Right lobe of liver (tissue), 6 donors: ENCODE measurements around the gene ASB11. TPM values are rescaled to one million over a fixed set of nuclear protein-coding genes. Genes with fewer than 3 reads are reported as not detected.

Experiments used
- ATAC-seq, 4 donors: fragments of 200-7000 bp; cut with Tn5 transposase; one replicate each; pipeline ENCODE4 v1.9.1; 2020; ENCODE audit warnings: mild to moderate bottlenecking in 4 of 4, moderate library complexity in 4 of 4
- DNase-seq, 3 donors: peaks; one replicate each; pipeline ENCODE4 v3.0.0-alpha.2; 2020
- H3K27ac ChIP-seq, 3 donors: fragments of 200-600 bp; one replicate each; pipeline ENCODE4 v1.8.0; 2022
- H3K27me3 ChIP-seq, 2 donors: fragments of 200-600 bp; one replicate each; pipeline ENCODE4 v1.8.0; 2022
- H3K36me3 ChIP-seq, 4 donors: fragments of 200-600 bp; sonication (generic) in 1 of 4; one replicate each; pipeline versions ENCODE4 v1.5.1 to v1.8.0; 2017 to 2022; ENCODE audit warnings: control low read depth in 1 of 4
- H3K4me1 ChIP-seq, 4 donors: fragments of 200-600 bp; sonication (generic) in 1 of 4; one replicate each; pipeline versions ENCODE4 v1.5.1 to v1.8.0; 2017 to 2022; ENCODE audit warnings: control low read depth in 1 of 4
- H3K4me3 ChIP-seq, 3 donors: fragments of 200-600 bp; one replicate each; pipeline ENCODE4 v1.8.0; 2022
- H3K9me3 ChIP-seq, 4 donors: fragments of 200-600 bp; sonication (generic) in 1 of 4; one replicate each; pipeline versions ENCODE4 v1.5.1 to v1.8.0; 2017 to 2022; ENCODE audit warnings: control low read depth in 1 of 4
- POLR2A ChIP-seq: fragments of 450-650 bp; IDR thresholded peaks from one replicate; pipeline ENCODE4 v1.6.1; 2017; ENCODE audit warnings: antibody characterized with exemption, mild to moderate bottlenecking
- WGBS: methylation state at CpG from one replicate; pipeline ENCODE4 v1.1.6; 2018; ENCODE audit warnings: low coverage, low lambda C conversion rate; ENCODE audit not compliant: insufficient coverage; ENCODE audit errors: missing lambda C conversion rate; 5-methylcytosine and 5-hydroxymethylcytosine counted together
- intact Hi-C, 2 donors: fragments of 100-400 bp; cut with DNase I; formaldehyde crosslinking; loops; one replicate each; pipeline versions ENCODE4 v1.11.2 to v1.14.1; 2022
- total RNA-seq, 6 experiments: library from RNA; depleted of rRNA in 2 of 6; stranded (reverse); fragments of >200 nt in 2 of 6; fragmentation: NEBNext Ultra II Directional in 3 of 6; extraction: Animal tissue kit (Norgen Biotek cat#: 25700) in 3 of 6; gene quantifications; one replicate each; pipeline versions ENCODE4 v1.1.0 to v1.2.4, GENCODE V29; 2016 to 2023
- TF ChIP-seq, protein P1 (sequence below), 4 donors: fragments of 200-600 bp in 3 of 4; fragments of 450-650 bp in 1 of 4; IDR thresholded peaks; one replicate each; pipeline versions ENCODE4 v1.5.1 to v1.8.0; 2016 to 2022; ENCODE audit warnings: antibody characterized with exemption in 4 of 4, mild to moderate bottlenecking in 2 of 4
- donor health status: DM: no; HTN: yes; CAD: no.
- donor health status: DM: no; HTN: no; CAD: no.
- donor health status: DM: no; HTN: no; CAD: no.
- donor health status: DM: no; HTN: yes; CAD: no.
- donor health status: DM: no; HTN: yes; CAD: no.

ASB11 gene
- total RNA-seq, 6 experiments from 2014 or later, result not detected

DNA sequence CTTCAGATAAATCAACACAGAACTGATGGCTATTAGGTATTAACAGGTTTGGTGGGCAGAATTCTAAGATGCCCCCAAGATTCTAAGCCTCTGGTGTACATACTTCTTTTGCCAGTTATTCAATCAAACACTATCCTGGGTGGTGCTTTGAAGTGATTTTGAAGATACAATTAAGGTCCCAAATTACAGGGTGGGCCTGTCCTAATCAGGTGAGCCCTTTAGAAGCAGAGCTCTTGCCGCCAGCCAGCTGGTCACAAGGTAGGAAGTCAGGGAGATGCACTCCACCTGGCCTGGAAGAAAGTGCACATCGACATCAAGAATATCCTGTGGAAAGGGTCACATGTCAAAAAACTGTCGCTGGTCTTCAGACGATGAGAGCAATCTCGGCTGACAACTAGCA, 75.0 kb downstream of the ASB11 start:
- no peaks in the 10 kb centered on the region for H3K27me3 ChIP-seq
- ATAC-seq (no peak), DNase-seq (no peak)
- no peaks in the 10 kb centered on the region for H3K9me3 ChIP-seq
- H3K4me3 ChIP-seq, result no peak overlapping the region
- no peak for TF ChIP-seq POLR2A
- TF ChIP-seq, protein P1, sequence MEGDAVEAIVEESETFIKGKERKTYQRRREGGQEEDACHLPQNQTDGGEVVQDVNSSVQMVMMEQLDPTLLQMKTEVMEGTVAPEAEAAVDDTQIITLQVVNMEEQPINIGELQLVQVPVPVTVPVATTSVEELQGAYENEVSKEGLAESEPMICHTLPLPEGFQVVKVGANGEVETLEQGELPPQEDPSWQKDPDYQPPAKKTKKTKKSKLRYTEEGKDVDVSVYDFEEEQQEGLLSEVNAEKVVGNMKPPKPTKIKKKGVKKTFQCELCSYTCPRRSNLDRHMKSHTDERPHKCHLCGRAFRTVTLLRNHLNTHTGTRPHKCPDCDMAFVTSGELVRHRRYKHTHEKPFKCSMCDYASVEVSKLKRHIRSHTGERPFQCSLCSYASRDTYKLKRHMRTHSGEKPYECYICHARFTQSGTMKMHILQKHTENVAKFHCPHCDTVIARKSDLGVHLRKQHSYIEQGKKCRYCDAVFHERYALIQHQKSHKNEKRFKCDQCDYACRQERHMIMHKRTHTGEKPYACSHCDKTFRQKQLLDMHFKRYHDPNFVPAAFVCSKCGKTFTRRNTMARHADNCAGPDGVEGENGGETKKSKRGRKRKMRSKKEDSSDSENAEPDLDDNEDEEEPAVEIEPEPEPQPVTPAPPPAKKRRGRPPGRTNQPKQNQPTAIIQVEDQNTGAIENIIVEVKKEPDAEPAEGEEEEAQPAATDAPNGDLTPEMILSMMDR (IDR thresholded peaks at IDR 0.05), result no peak
- WGBS, result 40% methylated on average over 1 of the region's 5 CpGs
- intact Hi-C loops, result no loop called here
- no peak overlapping the region for H3K27ac ChIP-seq
- no peaks in the 10 kb centered on the region for H3K36me3 ChIP-seq
- H3K4me1 ChIP-seq, result no peaks in the 10 kb centered on the region

DNA sequence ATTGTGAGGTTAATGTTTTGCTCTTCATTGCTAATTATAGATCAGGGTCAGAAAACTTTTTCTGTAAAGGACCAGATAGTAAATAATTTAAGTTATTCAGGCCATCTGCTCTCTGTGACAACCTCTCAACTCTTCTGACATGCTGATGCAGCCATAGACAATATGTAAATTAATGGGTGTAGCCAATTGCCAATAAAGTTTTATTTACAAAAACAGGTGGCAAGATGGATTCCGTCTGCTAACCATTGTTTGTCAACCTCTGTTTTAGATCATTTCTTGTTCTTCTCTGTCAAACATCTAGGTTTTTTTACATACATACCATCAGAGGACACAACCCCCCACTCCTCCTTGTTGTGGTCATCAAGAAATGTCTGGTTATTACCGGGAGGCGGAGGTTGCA, 79.3 kb downstream of the ASB11 start:
- ATAC-seq, result no peak
- WGBS, result 69% methylated on average over 3 of the region's 3 CpGs
- no peaks in the 10 kb centered on the region for H3K4me1 ChIP-seq

DNA sequence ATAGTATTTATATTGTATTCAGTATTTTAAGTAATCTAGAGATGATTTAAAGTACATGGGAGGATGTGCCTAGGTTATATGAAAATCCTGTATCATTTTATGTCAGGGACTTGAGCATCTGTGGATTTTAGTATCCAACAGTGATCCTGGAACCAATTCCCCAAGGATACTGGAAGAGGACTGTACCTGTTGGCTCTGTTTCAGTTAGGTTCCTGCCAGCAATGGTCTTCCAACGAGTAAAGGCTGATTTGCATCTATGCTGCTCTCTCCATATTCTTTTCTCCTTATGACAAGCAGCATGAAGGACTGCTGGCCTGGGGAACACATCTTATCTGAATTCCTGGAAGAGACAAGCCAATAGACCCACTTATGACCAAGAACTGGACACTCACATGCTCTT, 80.4 kb downstream of the ASB11 start:
- Histone ChIP-seq H3K4me1 (no peaks in the 10 kb centered on the region), H3K36me3 (no peaks in the 10 kb centered on the region), H3K4me3 (no peak overlapping the region), H3K27me3 (no peaks in the 10 kb centered on the region), H3K27ac (no peak overlapping the region), H3K9me3 (no peaks in the 10 kb centered on the region)
- no peak for ATAC-seq
- 39% methylated on average over 1 of the region's 1 CpG for WGBS
- intact Hi-C loops, result no loop called here
- no peak for DNase-seq
- TF ChIP-seq POLR2A, result no peak
- TF ChIP-seq, protein P1 (IDR thresholded peaks at IDR 0.05), result no peak

More for the DNA sequence above, 79.3 kb downstream of the ASB11 start:
- H3K9me3 ChIP-seq, result no peaks in the 10 kb centered on the region
- H3K27ac ChIP-seq, result no peak overlapping the region
- TF ChIP-seq, protein P1 (IDR thresholded peaks at IDR 0.05), result no peak
- TF ChIP-seq POLR2A, result no peak
- no peak overlapping the region for H3K4me3 ChIP-seq
- no peak for DNase-seq
- intact Hi-C loops, result no loop called here
- H3K36me3 ChIP-seq, result no peaks in the 10 kb centered on the region
- H3K27me3 ChIP-seq, result no peaks in the 10 kb centered on the region

DNA sequence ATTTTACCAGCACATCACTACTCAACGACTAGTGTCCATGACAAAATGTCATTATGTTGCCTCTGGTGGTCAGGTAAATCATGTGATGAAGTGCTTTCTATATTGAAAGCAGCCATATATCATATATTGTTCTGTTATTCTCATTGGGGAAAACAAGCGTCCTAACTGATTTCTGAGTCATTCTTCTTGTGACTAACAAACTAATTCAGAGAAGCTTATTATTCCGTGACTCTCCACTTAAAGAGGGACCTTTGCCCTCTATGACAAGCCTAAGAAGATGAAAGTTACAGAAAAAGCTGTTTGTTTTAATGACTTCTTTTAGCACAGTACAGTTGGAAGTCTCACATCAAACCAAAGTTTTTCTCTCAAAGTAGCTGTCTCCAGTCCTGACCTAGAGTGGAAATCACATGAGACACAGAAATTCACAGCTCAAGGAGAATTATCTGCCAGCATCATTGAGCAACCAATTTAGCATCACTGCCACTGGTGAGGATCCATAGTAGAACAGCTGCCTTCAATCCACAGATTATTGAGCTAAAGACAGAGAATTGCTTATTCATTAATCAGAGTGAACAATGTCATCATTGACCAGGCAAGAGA, 81.9 kb downstream of the ASB11 start:
- 42% methylated on average over 3 of the region's 3 CpGs for WGBS
- ATAC-seq (no peak), DNase-seq (no peak)
- Histone ChIP-seq H3K27me3 (no peaks in the 10 kb centered on the region), H3K4me3 (no peak overlapping the region), H3K36me3 (no peaks in the 10 kb centered on the region), H3K9me3 (no peaks in the 10 kb centered on the region), H3K4me1 (no peaks in the 10 kb centered on the region), H3K27ac (no peak overlapping the region)
- TF ChIP-seq, protein P1 (IDR thresholded peaks at IDR 0.05), result no peak
- no peak for TF ChIP-seq POLR2A
- intact Hi-C loops, result no loop called here

Other genes starting within 250 kb of the ASB11 start
- 1 to 10 TPM; 1.3 to 7.4 (median 3.5) TPM for gene ASB9, start 45.6 kb downstream of the ASB11 start, total RNA-seq
- 10 to 100 TPM in 1 of 6 experiments, 1 to 10 TPM in 5; 4.8 to 12.5 (median 7.3) TPM for gene PIGA, start 19.9 kb upstream of the ASB11 start, total RNA-seq
- under 1 TPM; 0.22 to 0.49 (median 0.33) TPM for gene VEGFD, start 68.8 kb upstream of the ASB11 start, total RNA-seq
- 10 to 100 TPM; 13.3 to 42.1 (median 23.1) TPM for gene PIR, start 177.7 kb upstream of the ASB11 start, total RNA-seq
- 1 to 10 TPM in 1 of 6 experiments, under 1 TPM in 5; 0.33 to 1.7 (median 0.45) TPM for gene BMX, start 185.2 kb upstream of the ASB11 start, total RNA-seq